Measurements from ENCODE around the gene CCDC188.

The CCDC188 gene

GRCh38 chr22:20158391-20159036 is 7.7 kb upstream of the CCDC188 start (continued):
- no peak for TF ChIP-seq ZNF148 (tag by site-specific recombination; IDR thresholded peaks at IDR 0.05; ENCODE audit: borderline replicate concordance)
- TF ChIP-seq KLF17 (tag by site-specific recombination; IDR thresholded peaks at IDR 0.05): no peak

- Histone ChIP-seq H3K27ac (ENCODE audit: extremely low read depth, low read depth, low read length) (no peak overlapping the region), H3K9me3 (ENCODE audit: control insufficient read depth, insufficient read depth, low read depth, low read length) (no peaks in the 10 kb centered on the region), H3K4me1 (ENCODE audit: control insufficient read depth, insufficient read depth, low read length) (no peaks in the 10 kb centered on the region), H3K36me3 (ENCODE audit: control insufficient read depth in 2 of 2, insufficient read depth in 1 of 2, low read length in 2 of 2) (no peaks in the 10 kb centered on the region), H3K4me3 (ENCODE audit: low read depth, low read length) (no peak overlapping the region)
- POLR2A ChIA-PET: interaction anchor here (0.7 to 0.9 kb wide), 3 partner anchors 80 to 128 kb away, joined by 3 read pairs; no protein-coding TSS in a partner anchor
- CTCF ChIA-PET: interaction anchor here (0.6 to 6.0 kb wide), 31 partner anchors 10 to 339 kb away, joined by 3 to 64 read pairs (median 5); partner anchors contain the start of gene DGCR6L
- TF ChIP-seq GLIS1 (tag by site-specific recombination; IDR thresholded peaks at IDR 0.05) (peak; percentile 75), MZF1 (tag by site-specific recombination; IDR thresholded peaks at IDR 0.05; ENCODE audit: borderline replicate concordance) (no peak)
Observed at GRCh38 chr22:20157430-20158183, 6.8 kb upstream of the CCDC188 start.

- Histone ChIP-seq H3K4me1 (ENCODE audit: control insufficient read depth, insufficient read depth, low read length) (no peaks in the 10 kb centered on the region), H3K9me3 (ENCODE audit: control insufficient read depth, insufficient read depth, low read depth, low read length) (no peaks in the 10 kb centered on the region), H3K4me3 (ENCODE audit: low read depth, low read length) (no peak overlapping the region), H3K27ac (ENCODE audit: extremely low read depth, low read depth, low read length) (no peak overlapping the region), H3K36me3 (ENCODE audit: control insufficient read depth in 2 of 2, insufficient read depth in 1 of 2, low read length in 2 of 2) (no peaks in the 10 kb centered on the region)
- ChIA-PET POLR2A (interaction anchor here (0.7 to 0.9 kb wide), 3 partner anchors 81 to 129 kb away, joined by 3 read pairs; no protein-coding TSS in a partner anchor), CTCF (interaction anchor here (0.6 to 6.0 kb wide), 34 partner anchors 9 to 340 kb away, joined by 3 to 64 read pairs (median 4); partner anchors contain the start of gene DGCR6L)
- TF ChIP-seq ZNF175 (tag by site-specific recombination; IDR thresholded peaks at IDR 0.05) (no peak), ZNF660 (tag by site-specific recombination; IDR thresholded peaks at IDR 0.05) (peak; percentile 35; the same call in 1 of the 2 replicates), CTCF (tag by site-specific recombination; IDR thresholded peaks at IDR 0.05) (peak; percentile 98), ZNF391 (tag by site-specific recombination; IDR thresholded peaks at IDR 0.05; ENCODE audit: borderline replicate concordance, low read depth) (peak; percentile 35; the same call in 1 of the 2 replicates), ZNF629 (tag by site-specific recombination; IDR thresholded peaks at IDR 0.05) (peak; percentile 37; the same call in 1 of the 2 replicates), PRDM10 (tag by site-specific recombination; IDR thresholded peaks at IDR 0.05) (peak; percentile 88), ZNF658 (tag by site-specific recombination; IDR thresholded peaks at IDR 0.05) (no peak), ZFP69B (tag by site-specific recombination; IDR thresholded peaks at IDR 0.05) (0 out of 2 replicates have a peak, but pooled peaks have one; percentile 19), REST (tag by site-specific recombination; IDR thresholded peaks at IDR 0.05) (no peak), SP2 (tag by site-specific recombination; IDR thresholded peaks at IDR 0.05) (0 out of 2 replicates have a peak, but pooled peaks have one; percentile 14)
Observed at GRCh38 chr22:20156611-20157429, 6.0 kb upstream of the CCDC188 start.
